HEK293 (cell line): ENCODE data around the gene DNAH6.

Source experiments
- CTCF ChIA-PET: fragments of 350-600 bp; formaldehyde crosslinking; extraction: SDS; loops from one replicate; lab custom pipeline; 2021; ENCODE audit warnings: antibody characterized with exemption; lab: Yijun Ruan, JAX
- POLR2A ChIA-PET: fragments of 300-600 bp; formaldehyde crosslinking; extraction: SDS; loops from one replicate; lab custom pipeline; 2020; ENCODE audit warnings: antibody characterized with exemption, inconsistent platforms; lab: Yijun Ruan, JAX
- H3K27ac ChIP-seq: fragments of 200-500 bp; sonication (Bioruptor generic); 2 replicates; pipeline ENCODE4 v1.5.1; 2014; ENCODE audit warnings: low read depth, low read length, control low read depth, inconsistent platforms; ENCODE audit errors: extremely low read depth
- H3K36me3 ChIP-seq, 2 experiments: fragments of 200-500 bp in 1 of 2; sonication (Bioruptor generic) in 1 of 2; 1 replicate in 1 of 2; 2 replicates in 1 of 2; pipeline ENCODE4 v1.5.1; 2014 to 2017; ENCODE audit warnings: inconsistent platforms in 2 of 2, low read length in 2 of 2; ENCODE audit not compliant: control insufficient read depth in 2 of 2, insufficient read depth in 1 of 2
- H3K4me1 ChIP-seq: fragments of 200-500 bp; sonication (Bioruptor generic); 2 replicates; pipeline ENCODE4 v1.5.1; 2014; ENCODE audit warnings: mild to moderate bottlenecking, low read length, inconsistent platforms; ENCODE audit not compliant: control insufficient read depth, insufficient read depth
- H3K4me3 ChIP-seq: 2 replicates; pipeline ENCODE4 v1.5.1; 2011; ENCODE audit warnings: low read depth, mild to moderate bottlenecking, control low read depth, low read length, moderate library complexity
- H3K9me3 ChIP-seq: fragments of 200-500 bp; sonication (Bioruptor generic); 2 replicates; pipeline ENCODE4 v1.5.1; 2014; ENCODE audit warnings: low read depth, low read length, inconsistent platforms; ENCODE audit not compliant: control insufficient read depth, insufficient read depth
- GFI1B ChIP-seq: fragments of 450-650 bp; formaldehyde crosslinking; IDR thresholded peaks from 2 replicates; pipeline ENCODE4 v1.5.1; 2016; ENCODE audit warnings: missing biosample characterization, missing genetic modification characterization
- HOXD13 ChIP-seq: sonication (generic); formaldehyde crosslinking; IDR thresholded peaks from 2 replicates; pipeline ENCODE4 v1.8.0; 2022; ENCODE audit warnings: missing genetic modification reagents, borderline replicate concordance
- KLF16 ChIP-seq: fragments of 450-650 bp; formaldehyde crosslinking; IDR thresholded peaks from 2 replicates; pipeline ENCODE4 v1.5.1; 2017; ENCODE audit warnings: missing biosample characterization, missing genetic modification characterization
- SP3 ChIP-seq: fragments of 450-650 bp; formaldehyde crosslinking; IDR thresholded peaks from 2 replicates; pipeline ENCODE4 v1.5.1; 2016; ENCODE audit warnings: missing biosample characterization, missing genetic modification characterization
- YY1 ChIP-seq: fragments of 450-650 bp; formaldehyde crosslinking; IDR thresholded peaks from 2 replicates; pipeline ENCODE4 v1.5.1; 2018; ENCODE audit warnings: missing biosample characterization, missing genetic modification characterization
- ZBTB20 ChIP-seq: fragments of 450-650 bp; formaldehyde crosslinking; IDR thresholded peaks from 2 replicates; pipeline ENCODE4 v1.5.1; 2016; ENCODE audit warnings: missing biosample characterization, missing genetic modification characterization
- ZBTB7A ChIP-seq: fragments of 450-650 bp; formaldehyde crosslinking; IDR thresholded peaks from 2 replicates; pipeline ENCODE4 v1.5.1; 2016; ENCODE audit warnings: low read depth, missing biosample characterization, missing genetic modification characterization
- ZEB2 ChIP-seq: fragments of 450-650 bp; formaldehyde crosslinking; IDR thresholded peaks from 2 replicates; pipeline ENCODE4 v1.5.1; 2016; ENCODE audit warnings: missing biosample characterization, missing genetic modification characterization
- ZFP3 ChIP-seq: fragments of 450-650 bp; formaldehyde crosslinking; IDR thresholded peaks from 2 replicates; pipeline ENCODE4 v1.5.1; 2016; ENCODE audit warnings: low read depth, missing biosample characterization, missing genetic modification characterization
- ZFP37 ChIP-seq: fragments of 450-650 bp; formaldehyde crosslinking; IDR thresholded peaks from 2 replicates; pipeline ENCODE4 v1.5.1; 2016; ENCODE audit warnings: missing biosample characterization, missing genetic modification characterization
- ZNF266 ChIP-seq: fragments of 450-650 bp; formaldehyde crosslinking; IDR thresholded peaks from 2 replicates; pipeline ENCODE4 v1.5.1; 2016; ENCODE audit warnings: missing biosample characterization, missing genetic modification characterization, low read depth
- ZNF274 ChIP-seq, 2 experiments: fragments of 200-500 bp in 1 of 2; fragments of 450-650 bp in 1 of 2; sonication (Bioruptor generic) in 1 of 2; formaldehyde crosslinking in 1 of 2; IDR thresholded peaks; 2 replicates each; pipeline versions ENCODE4 v1.5.1 to v1.6.1; 2014 to 2016; ENCODE audit warnings: borderline replicate concordance in 1 of 2, inconsistent platforms in 1 of 2, low read length in 1 of 2, missing biosample characterization in 1 of 2, missing genetic modification characterization in 1 of 2
- ZNF37A ChIP-seq: fragments of 450-650 bp; IDR thresholded peaks from 2 replicates; pipeline ENCODE4 v1.5.1; 2018; ENCODE audit warnings: missing biosample characterization, missing genetic modification characterization
- ZNF404 ChIP-seq: fragments of 450-650 bp; formaldehyde crosslinking; IDR thresholded peaks from 2 replicates; pipeline ENCODE4 v1.5.1; 2017; ENCODE audit warnings: missing biosample characterization, missing genetic modification characterization
- ZNF433 ChIP-seq: fragments of 450-650 bp; formaldehyde crosslinking; IDR thresholded peaks from 2 replicates; pipeline ENCODE4 v1.5.1; 2016; ENCODE audit warnings: missing biosample characterization, missing genetic modification characterization, low read depth
- ZNF48 ChIP-seq: fragments of 450-650 bp; formaldehyde crosslinking; IDR thresholded peaks from 2 replicates; pipeline ENCODE4 v1.5.1; 2016; ENCODE audit warnings: missing biosample characterization, missing genetic modification characterization
- ZNF529 ChIP-seq: fragments of 450-650 bp; formaldehyde crosslinking; IDR thresholded peaks from 2 replicates; pipeline ENCODE4 v1.5.1; 2017; ENCODE audit warnings: missing genetic modification characterization, missing biosample characterization; ENCODE audit not compliant: insufficient replicate concordance
- ZNF544 ChIP-seq: fragments of 450-650 bp; formaldehyde crosslinking; IDR thresholded peaks from 2 replicates; pipeline ENCODE4 v1.5.0; 2017; ENCODE audit warnings: missing biosample characterization, missing genetic modification characterization
- ZNF560 ChIP-seq: fragments of 450-650 bp; formaldehyde crosslinking; IDR thresholded peaks from 2 replicates; pipeline ENCODE4 v1.5.1; 2017; ENCODE audit warnings: missing biosample characterization, missing genetic modification characterization, borderline replicate concordance
- ZNF561 ChIP-seq: fragments of 450-650 bp; IDR thresholded peaks from 2 replicates; pipeline ENCODE4 v1.5.1; 2018; ENCODE audit warnings: missing biosample characterization, missing genetic modification characterization, borderline replicate concordance
- ZNF747 ChIP-seq: fragments of 450-650 bp; formaldehyde crosslinking; IDR thresholded peaks from 2 replicates; pipeline ENCODE4 v1.5.1; 2016; ENCODE audit warnings: missing biosample characterization, missing genetic modification characterization
- ZNF768 ChIP-seq: fragments of 450-650 bp; formaldehyde crosslinking; IDR thresholded peaks from 2 replicates; pipeline ENCODE4 v1.5.1; 2018; ENCODE audit warnings: missing biosample characterization, mild to moderate bottlenecking, missing genetic modification characterization
- ZNF792 ChIP-seq: fragments of 450-650 bp; formaldehyde crosslinking; IDR thresholded peaks from 2 replicates; pipeline ENCODE4 v1.5.1; 2016; ENCODE audit warnings: missing biosample characterization, missing genetic modification characterization
- ZNF837 ChIP-seq: fragments of 450-650 bp; formaldehyde crosslinking; IDR thresholded peaks from 2 replicates; pipeline ENCODE4 v1.5.1; 2016; ENCODE audit warnings: missing biosample characterization, missing genetic modification characterization
- TF ChIP-seq, protein P1 (sequence below): fragments of 450-650 bp; formaldehyde crosslinking; IDR thresholded peaks from 2 replicates; pipeline ENCODE4 v1.5.1; 2016; ENCODE audit warnings: missing biosample characterization, missing genetic modification characterization
- TF ChIP-seq, protein P2 (sequence below): fragments of 450-650 bp; formaldehyde crosslinking; IDR thresholded peaks from 2 replicates; pipeline ENCODE4 v1.5.1; 2017; ENCODE audit warnings: missing biosample characterization, mild to moderate bottlenecking, missing genetic modification characterization, moderate library complexity
- TF ChIP-seq, protein P3 (sequence below): fragments of 450-650 bp; formaldehyde crosslinking; conservative IDR thresholded peaks from 2 replicates; pipeline ENCODE4 v1.5.1; 2016; ENCODE audit warnings: low read depth, missing biosample characterization, missing genetic modification characterization
- TF ChIP-seq, protein P4 (sequence below): fragments of 450-650 bp; formaldehyde crosslinking; IDR thresholded peaks from 2 replicates; pipeline ENCODE4 v1.5.1; 2016; ENCODE audit warnings: missing biosample characterization, missing genetic modification characterization
- TF ChIP-seq, protein P5 (sequence below): fragments of 450-650 bp; formaldehyde crosslinking; optimal IDR thresholded peaks from 2 replicates; pipeline ENCODE3; 2016; ENCODE audit warnings: missing biosample characterization, mild to moderate bottlenecking, missing genetic modification characterization

DNAH6 gene

DNA sequence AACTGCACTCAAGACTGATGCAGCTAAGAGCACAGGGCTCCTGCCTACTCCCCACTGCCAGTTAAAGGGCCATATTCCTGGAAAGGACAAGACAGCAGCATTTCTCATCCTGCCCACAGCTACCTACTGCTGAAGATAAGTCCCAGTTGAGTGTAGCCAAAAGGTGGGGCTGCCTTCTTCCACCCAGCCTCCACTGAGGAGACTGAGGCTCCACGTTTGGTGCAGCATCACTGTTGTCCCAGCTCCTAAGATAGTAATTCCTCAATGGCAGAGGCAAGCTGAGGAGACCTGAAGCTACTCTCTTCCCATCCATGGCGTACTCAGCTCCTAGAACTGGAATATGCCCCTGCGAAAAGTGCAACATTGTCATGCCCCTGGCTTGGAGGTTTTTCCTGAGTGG, 214.9 kb downstream of the DNAH6 start:
- no peak overlapping the region for H3K27ac ChIP-seq
- no peaks in the 10 kb centered on the region for H3K36me3 ChIP-seq
- TF ChIP-seq ZNF837 (no peak), SP3 (no peak), ZNF768 (no peak), ZFP37 (tag by site-specific recombination) (no peak), ZNF37A (tag by site-specific recombination) (no peak), GFI1B (tag by site-specific recombination) (no peak), ZNF561 (tag by site-specific recombination) (no peak), ZBTB20 (no peak), HOXD13 (CRISPR knock-in tag) (no peak), ZNF266 (tag by site-specific recombination) (no peak), ZBTB7A (tag by site-specific recombination) (no peak), ZNF48 (no peak), ZEB2 (no peak)
- TF ChIP-seq, protein P1, sequence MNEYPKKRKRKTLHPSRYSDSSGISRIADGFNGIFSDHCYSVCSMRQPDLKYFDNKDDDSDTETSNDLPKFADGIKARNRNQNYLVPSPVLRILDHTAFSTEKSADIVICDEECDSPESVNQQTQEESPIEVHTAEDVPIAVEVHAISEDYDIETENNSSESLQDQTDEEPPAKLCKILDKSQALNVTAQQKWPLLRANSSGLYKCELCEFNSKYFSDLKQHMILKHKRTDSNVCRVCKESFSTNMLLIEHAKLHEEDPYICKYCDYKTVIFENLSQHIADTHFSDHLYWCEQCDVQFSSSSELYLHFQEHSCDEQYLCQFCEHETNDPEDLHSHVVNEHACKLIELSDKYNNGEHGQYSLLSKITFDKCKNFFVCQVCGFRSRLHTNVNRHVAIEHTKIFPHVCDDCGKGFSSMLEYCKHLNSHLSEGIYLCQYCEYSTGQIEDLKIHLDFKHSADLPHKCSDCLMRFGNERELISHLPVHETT (tag by site-specific recombination): no peak
- TF ChIP-seq, protein P2, sequence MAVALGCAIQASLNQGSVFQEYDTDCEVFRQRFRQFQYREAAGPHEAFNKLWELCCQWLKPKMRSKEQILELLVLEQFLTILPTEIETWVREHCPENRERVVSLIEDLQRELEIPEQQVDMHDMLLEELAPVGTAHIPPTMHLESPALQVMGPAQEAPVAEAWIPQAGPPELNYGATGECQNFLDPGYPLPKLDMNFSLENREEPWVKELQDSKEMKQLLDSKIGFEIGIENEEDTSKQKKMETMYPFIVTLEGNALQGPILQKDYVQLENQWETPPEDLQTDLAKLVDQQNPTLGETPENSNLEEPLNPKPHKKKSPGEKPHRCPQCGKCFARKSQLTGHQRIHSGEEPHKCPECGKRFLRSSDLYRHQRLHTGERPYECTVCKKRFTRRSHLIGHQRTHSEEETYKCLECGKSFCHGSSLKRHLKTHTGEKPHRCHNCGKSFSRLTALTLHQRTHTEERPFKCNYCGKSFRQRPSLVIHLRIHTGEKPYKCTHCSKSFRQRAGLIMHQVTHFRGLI: no peak
- TF ChIP-seq, protein P3, sequence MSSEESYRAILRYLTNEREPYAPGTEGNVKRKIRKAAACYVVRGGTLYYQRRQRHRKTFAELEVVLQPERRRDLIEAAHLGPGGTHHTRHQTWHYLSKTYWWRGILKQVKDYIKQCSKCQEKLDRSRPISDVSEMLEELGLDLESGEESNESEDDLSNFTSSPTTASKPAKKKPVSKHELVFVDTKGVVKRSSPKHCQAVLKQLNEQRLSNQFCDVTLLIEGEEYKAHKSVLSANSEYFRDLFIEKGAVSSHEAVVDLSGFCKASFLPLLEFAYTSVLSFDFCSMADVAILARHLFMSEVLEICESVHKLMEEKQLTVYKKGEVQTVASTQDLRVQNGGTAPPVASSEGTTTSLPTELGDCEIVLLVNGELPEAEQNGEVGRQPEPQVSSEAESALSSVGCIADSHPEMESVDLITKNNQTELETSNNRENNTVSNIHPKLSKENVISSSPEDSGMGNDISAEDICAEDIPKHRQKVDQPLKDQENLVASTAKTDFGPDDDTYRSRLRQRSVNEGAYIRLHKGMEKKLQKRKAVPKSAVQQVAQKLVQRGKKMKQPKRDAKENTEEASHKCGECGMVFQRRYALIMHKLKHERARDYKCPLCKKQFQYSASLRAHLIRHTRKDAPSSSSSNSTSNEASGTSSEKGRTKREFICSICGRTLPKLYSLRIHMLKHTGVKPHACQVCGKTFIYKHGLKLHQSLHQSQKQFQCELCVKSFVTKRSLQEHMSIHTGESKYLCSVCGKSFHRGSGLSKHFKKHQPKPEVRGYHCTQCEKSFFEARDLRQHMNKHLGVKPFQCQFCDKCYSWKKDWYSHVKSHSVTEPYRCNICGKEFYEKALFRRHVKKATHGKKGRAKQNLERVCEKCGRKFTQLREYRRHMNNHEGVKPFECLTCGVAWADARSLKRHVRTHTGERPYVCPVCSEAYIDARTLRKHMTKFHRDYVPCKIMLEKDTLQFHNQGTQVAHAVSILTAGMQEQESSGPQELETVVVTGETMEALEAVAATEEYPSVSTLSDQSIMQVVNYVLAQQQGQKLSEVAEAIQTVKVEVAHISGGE (tag by site-specific recombination): no peak
- no peaks in the 10 kb centered on the region for H3K9me3 ChIP-seq
- H3K4me1 ChIP-seq: no peaks in the 10 kb centered on the region
- ChIA-PET CTCF (interaction anchor here (1.7 kb wide), 1 partner anchor 10 kb away, joined by 6 read pairs; no protein-coding TSS in a partner anchor), POLR2A (no interaction called here)
- no peak overlapping the region for H3K4me3 ChIP-seq

DNA sequence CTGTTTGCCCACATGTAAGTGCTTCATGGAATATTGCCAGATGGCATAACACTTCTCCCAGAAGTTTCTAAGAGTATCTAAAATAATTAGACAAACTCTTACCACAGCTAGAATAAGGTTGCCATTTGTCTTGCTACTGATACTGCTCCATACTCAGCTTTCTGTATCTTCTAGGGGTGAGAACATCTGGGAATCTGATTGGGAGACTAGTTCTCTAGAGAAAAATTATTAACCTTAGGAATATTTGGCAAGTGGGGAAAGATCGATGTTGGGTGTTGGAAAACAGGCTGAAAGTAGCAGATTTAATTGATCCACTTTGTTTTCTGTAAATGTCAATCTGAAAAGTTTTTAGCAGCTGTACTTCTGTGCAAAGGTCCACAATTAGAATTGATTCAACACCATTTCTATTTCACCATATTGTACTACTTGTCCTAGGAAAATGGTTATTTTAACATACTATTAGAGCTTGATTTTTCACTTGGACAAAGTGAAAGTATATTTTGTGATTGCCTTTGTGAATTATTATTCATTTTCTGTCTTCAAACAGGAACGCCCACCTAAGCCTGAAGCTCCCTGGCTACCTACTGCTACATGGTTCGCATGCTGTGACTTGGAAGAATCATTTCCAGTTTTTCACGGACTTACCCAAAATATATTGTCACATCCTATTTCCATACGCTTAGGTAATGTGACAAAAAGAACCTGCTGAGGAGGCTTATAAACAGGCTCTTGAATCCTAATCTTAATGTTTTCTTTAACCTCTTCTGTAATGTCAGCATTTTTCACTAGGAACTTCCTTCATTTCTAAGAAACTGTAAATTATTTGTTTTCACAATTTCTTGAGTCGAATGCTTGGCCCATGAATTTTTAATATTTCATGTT, 216.8 kb downstream of the DNAH6 start:
- no peak overlapping the region for H3K4me3 ChIP-seq
- CTCF ChIA-PET: interaction anchor here (0.6 to 1.7 kb wide), 5 partner anchors 8 to 258 kb away, joined by 3 to 5 read pairs (median 3); no protein-coding TSS in a partner anchor
- TF ChIP-seq YY1 (tag by site-specific recombination) (no peak), ZNF792 (tag by site-specific recombination) (no peak), ZNF274 (IDR thresholded peaks at IDR 0.05; ENCODE audit: low read length) (no peak), ZNF274 (tag by site-specific recombination; IDR thresholded peaks at IDR 0.05; ENCODE audit: borderline replicate concordance) (no peak), ZNF747 (tag by site-specific recombination) (no peak), ZFP3 (tag by site-specific recombination) (no peak), ZNF544 (no peak), ZNF404 (no peak), ZNF560 (no peak), KLF16 (tag by site-specific recombination) (no peak), ZNF529 (tag by site-specific recombination) (no peak), ZNF433 (tag by site-specific recombination) (no peak)
- TF ChIP-seq, protein P4, sequence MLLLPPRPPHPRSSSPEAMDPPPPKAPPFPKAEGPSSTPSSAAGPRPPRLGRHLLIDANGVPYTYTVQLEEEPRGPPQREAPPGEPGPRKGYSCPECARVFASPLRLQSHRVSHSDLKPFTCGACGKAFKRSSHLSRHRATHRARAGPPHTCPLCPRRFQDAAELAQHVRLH (tag by site-specific recombination): no peak
- TF ChIP-seq, protein P5, sequence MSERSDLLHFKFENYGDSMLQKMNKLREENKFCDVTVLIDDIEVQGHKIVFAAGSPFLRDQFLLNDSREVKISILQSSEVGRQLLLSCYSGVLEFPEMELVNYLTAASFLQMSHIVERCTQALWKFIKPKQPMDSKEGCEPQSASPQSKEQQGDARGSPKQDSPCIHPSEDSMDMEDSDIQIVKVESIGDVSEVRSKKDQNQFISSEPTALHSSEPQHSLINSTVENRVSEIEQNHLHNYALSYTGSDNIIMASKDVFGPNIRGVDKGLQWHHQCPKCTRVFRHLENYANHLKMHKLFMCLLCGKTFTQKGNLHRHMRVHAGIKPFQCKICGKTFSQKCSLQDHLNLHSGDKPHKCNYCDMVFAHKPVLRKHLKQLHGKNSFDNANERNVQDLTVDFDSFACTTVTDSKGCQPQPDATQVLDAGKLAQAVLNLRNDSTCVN (tag by site-specific recombination): no peak

More for the DNA sequence above, 216.8 kb downstream of the DNAH6 start:
- POLR2A ChIA-PET: no interaction called here
- Histone ChIP-seq H3K9me3 (no peaks in the 10 kb centered on the region), H3K4me1 (no peaks in the 10 kb centered on the region), H3K27ac (no peak overlapping the region), H3K36me3 (no peaks in the 10 kb centered on the region)
